A549 (cell line): Measurements from ENCODE around the gene BUB1B.

ENCODE experiments used
- BHLHE40 ChIP-seq: IDR thresholded peaks from 2 replicates; pipeline ENCODE4 v1.6.1; 2012; ENCODE audit warnings: low read depth, low read length, inconsistent platforms
- CHD2 ChIP-seq: fragments of 150-350 bp; IDR thresholded peaks from 2 replicates; pipeline ENCODE4 v1.6.1; 2014; ENCODE audit warnings: low read length; ENCODE audit not compliant: partially characterized antibody
- ZSCAN20 ChIP-seq: fragments of 250-450 bp; sonication (Bioruptor Pico); IDR thresholded peaks from 2 replicates; pipeline ENCODE4 v1.8.0; 2022; ENCODE audit warnings: mild to moderate bottlenecking, moderate library complexity
- TF ChIP-seq, protein P1 (sequence below): fragments of >200 bp; sonication (Bioruptor Twin); formaldehyde crosslinking; IDR thresholded peaks from 3 replicates; pipeline ENCODE4 v1.5.1; 2016

DNA sequence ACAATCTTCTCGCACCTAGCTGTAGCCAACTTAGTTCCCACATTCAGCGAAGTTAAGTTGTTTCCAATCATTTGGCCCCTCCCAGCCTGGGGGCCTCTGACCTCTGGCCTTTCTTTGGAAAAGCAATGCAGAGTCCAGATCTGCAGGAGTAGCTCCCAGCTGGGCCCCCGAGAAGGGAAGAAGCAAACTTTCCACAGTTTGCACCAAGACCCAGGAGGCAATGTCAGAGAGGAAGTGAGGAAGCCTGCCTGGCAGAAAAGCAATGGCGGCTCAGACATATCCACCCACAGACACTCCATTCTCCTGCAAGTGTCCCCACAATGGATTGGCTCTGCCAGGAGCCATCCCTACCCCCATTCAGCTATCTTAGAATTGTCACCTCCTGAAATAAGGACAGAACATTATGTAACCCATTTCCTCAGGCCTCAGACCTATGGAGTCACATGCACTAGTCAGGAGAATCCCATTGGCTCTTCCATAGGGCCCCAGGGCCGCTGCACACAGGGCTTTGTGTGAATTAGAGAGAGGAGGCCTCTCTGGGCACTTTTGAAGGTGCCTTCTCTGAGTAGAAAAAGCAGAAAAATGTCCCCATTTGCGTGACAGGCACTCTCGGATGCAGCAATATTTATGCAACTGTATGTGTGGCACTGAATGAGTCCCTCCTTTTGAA, 3.0 kb upstream of the BUB1B start:
- TF ChIP-seq ZSCAN20 (CRISPR knock-in tag) (no peak), CHD2 (no peak), BHLHE40 (no peak)
- TF ChIP-seq, protein P1, sequence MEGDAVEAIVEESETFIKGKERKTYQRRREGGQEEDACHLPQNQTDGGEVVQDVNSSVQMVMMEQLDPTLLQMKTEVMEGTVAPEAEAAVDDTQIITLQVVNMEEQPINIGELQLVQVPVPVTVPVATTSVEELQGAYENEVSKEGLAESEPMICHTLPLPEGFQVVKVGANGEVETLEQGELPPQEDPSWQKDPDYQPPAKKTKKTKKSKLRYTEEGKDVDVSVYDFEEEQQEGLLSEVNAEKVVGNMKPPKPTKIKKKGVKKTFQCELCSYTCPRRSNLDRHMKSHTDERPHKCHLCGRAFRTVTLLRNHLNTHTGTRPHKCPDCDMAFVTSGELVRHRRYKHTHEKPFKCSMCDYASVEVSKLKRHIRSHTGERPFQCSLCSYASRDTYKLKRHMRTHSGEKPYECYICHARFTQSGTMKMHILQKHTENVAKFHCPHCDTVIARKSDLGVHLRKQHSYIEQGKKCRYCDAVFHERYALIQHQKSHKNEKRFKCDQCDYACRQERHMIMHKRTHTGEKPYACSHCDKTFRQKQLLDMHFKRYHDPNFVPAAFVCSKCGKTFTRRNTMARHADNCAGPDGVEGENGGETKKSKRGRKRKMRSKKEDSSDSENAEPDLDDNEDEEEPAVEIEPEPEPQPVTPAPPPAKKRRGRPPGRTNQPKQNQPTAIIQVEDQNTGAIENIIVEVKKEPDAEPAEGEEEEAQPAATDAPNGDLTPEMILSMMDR, result no peak
